Uterus (tissue), 2 donors: Measurements from ENCODE around the gene WDR72.

ENCODE experiments used
- POLR2A ChIP-seq, 2 donors: fragments of 450-650 bp; IDR thresholded peaks; one replicate each; pipeline ENCODE4 v1.6.1; 2016; ENCODE audit warnings: antibody characterized with exemption in 2 of 2, mild to moderate bottlenecking in 1 of 2, moderate library complexity in 1 of 2
- TF ChIP-seq, protein P1 (sequence below), 4 experiments: fragments of 200-600 bp in 2 of 4; fragments of 450-650 bp in 2 of 4; sonication (generic) in 2 of 4; IDR thresholded peaks; one replicate each; pipeline ENCODE4 v1.5.1; 2016 to 2019; ENCODE audit warnings: antibody characterized with exemption in 4 of 4, mild to moderate bottlenecking in 2 of 4, moderate library complexity in 1 of 4

DNA sequence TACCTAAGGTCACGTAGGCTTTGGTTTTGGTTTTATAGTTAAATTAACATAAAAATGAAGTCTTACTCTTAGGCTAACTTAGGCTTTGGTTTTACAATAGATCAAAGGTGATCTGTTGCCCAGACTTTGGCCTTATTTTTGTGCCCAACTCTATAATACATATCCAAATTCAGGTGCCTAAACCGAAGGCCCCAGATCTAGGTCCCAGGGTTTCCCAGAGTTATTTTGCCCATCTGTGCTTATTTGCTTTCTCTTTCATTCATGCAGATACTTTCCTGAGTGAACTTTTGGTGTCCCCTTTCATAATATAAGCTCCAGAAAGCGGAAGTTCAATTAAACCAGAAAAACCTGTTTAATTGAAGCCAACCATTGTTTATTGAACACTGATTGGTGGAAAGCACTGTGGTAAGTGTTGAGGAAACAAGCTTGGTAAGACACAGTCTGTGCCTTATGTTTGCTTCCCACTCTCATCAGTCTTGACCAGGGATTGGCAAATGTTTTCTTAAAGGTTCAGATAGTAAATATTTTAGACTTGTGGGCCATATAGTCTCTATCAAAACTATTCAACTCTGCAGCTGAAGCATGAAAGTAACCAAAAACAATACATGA, 209.7 kb downstream of the WDR72 start:
- TF ChIP-seq, protein P1, sequence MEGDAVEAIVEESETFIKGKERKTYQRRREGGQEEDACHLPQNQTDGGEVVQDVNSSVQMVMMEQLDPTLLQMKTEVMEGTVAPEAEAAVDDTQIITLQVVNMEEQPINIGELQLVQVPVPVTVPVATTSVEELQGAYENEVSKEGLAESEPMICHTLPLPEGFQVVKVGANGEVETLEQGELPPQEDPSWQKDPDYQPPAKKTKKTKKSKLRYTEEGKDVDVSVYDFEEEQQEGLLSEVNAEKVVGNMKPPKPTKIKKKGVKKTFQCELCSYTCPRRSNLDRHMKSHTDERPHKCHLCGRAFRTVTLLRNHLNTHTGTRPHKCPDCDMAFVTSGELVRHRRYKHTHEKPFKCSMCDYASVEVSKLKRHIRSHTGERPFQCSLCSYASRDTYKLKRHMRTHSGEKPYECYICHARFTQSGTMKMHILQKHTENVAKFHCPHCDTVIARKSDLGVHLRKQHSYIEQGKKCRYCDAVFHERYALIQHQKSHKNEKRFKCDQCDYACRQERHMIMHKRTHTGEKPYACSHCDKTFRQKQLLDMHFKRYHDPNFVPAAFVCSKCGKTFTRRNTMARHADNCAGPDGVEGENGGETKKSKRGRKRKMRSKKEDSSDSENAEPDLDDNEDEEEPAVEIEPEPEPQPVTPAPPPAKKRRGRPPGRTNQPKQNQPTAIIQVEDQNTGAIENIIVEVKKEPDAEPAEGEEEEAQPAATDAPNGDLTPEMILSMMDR (IDR thresholded peaks at IDR 0.05), result no peak
- TF ChIP-seq POLR2A (IDR thresholded peaks at IDR 0.05), result no peak
